HFF-Myc (cell line): ENCODE results near the gene THY1.

Experiments used
- DNase-seq: peaks from one replicate; pipeline ENCODE4 v3.0.0-alpha.2; 2011; ENCODE audit warnings: low read depth; ENCODE audit errors: extremely low read depth
- H3K4me3 ChIP-seq: replicated peaks from 2 replicates; pipeline ENCODE4 v1.5.1; 2011; ENCODE audit warnings: low read depth, mild to moderate bottlenecking, control low read depth, low read length
- CTCF ChIP-seq: IDR thresholded peaks from 2 replicates; pipeline ENCODE4 v1.5.1; 2012; ENCODE audit warnings: mild to moderate bottlenecking, low read depth, low read length, control low read depth; ENCODE audit errors: missing control alignments

Gene THY1

DNA sequence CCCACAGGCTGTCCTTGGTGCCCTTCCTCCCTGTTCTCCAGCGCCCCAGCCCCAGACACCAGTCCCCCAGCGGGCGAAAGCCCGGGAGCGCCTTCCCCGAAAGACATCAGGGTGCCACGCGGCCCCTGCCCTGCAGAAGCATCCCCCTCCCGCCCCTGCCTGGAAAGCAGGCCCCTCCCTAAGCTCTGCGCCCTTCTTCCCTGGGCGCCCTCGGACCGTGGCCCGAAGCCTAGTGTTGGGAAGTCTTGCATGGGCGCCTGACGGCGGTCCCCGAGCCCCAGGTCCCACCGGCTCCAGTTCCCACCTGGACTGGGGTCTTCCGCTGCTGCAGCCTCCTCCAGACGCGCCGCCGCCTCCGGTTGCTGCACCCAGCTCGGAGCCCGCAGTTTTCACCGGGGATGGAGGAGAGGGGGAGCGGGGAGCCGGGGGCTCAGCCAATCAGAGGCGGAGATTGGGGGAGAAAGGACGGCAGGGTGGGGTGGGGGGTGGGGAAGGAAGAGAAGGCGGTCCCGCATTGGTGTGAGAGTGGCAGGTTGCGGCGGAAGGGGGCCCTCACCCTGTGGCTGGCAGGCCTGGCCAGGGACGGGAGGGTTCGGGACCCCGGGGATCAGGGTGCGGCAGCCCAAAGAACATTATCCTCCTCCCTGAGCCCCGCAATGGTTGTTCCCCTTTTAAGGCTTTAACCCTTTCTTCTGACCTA is at the start of gene THY1:
Gene THY1 (minus strand): TSS at position 364 of the 700 bp plus-strand sequence. CDS start 2,267 bp downstream, outside the sequence.
- peak within 1 kb of the TSS; percentile 87 for H3K4me3 ChIP-seq
- DNase-seq: no peak
- no peak for TF ChIP-seq CTCF

GRCh38 chr11:119472186-119472855 is 49.3 kb upstream of the THY1 start:
- H3K4me3 ChIP-seq: no peak overlapping the region
- no peak for TF ChIP-seq CTCF
- no peak for DNase-seq

GRCh38 chr11:119471329-119471728 is 48.4 kb upstream of the THY1 start:
- TF ChIP-seq CTCF: no peak
- no peak for DNase-seq
- no peak overlapping the region for H3K4me3 ChIP-seq

DNA sequence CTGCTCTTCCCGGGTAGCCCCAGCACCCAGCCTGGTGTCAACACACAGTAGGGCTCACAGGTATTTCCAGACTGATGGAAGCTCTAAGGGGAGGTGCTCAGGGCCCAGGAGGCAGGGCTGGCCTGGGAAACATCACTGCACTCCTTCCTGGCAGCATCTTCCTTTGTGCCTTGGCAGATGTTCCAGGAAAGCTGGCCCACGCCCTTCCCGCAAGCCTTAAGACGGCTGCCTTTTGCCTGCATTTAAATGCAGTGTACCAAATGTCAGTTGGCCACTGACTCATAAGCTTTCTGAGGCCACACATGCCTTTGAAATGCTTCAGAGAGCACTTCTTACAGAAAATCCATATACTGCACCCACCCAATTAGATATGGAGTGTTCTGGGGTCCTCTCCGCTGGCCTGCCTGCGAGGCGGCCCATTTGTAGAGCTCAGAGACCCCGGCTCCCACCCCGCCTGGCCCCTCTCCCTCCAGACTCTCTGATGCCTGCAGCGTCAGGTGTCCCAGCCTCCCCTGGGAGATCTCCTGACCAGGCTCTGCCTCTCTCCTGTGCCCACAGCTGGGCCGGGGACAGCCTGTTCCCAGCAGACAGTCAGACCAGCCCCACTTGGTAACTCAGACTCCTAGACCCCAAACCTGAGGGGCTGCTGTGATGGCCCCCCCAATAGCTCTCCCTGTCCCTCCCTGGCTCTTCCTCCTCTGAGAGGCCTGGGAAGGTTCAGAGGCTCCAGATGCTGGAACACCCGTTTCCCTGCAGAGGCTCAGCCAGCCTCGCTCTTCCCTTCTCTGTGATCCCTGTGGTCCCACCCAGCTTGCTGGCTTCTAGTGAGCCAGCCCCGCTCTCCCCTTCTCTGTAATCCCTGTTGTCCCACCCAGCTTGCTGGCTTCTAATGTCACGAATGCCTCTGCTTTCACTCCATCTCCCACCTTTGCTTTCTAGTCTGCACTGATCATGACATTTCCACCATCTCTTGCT is 47.6 kb upstream of the THY1 start:
- TF ChIP-seq CTCF: no peak
- no peak overlapping the region for H3K4me3 ChIP-seq
- peak; percentile 88 for DNase-seq

DNA sequence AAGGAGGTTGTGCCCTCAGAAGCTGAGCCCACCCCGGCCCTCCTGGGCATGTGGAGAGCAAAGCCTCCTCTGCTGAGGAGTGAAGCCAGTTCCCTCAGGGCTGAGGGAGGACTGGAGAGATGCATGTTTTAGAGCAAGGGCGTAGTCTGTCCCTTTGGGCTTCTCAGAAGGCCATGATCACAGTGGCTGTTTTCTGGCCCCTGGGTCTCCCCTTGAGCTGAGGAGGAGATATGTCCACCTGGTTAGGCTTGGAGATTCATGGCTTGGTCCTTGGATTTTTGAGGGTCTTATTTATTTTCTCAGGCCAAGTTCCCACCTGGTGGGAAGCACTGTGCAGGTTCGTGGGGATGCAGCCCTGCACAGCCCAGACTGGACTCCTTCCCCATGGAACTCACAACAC is 46.5 kb upstream of the THY1 start:
- no peak for DNase-seq
- no peak for TF ChIP-seq CTCF

GRCh38 chr11:119468511-119468910 is 45.5 kb upstream of the THY1 start:
- no peak overlapping the region for H3K4me3 ChIP-seq
- no peak for TF ChIP-seq CTCF
- no peak for DNase-seq

More for the DNA sequence above, 46.5 kb upstream of the THY1 start:
- H3K4me3 ChIP-seq: no peak overlapping the region
